Stomach (tissue), 4 donors: ENCODE data around the gene SLC5A5.

Experiments used
- CTCF ChIP-seq, 7 experiments: fragments of 450-650 bp in 4 of 7; fragments of 200-600 bp in 3 of 7; sonication (generic) in 3 of 7; IDR thresholded peaks; one replicate each; pipeline ENCODE4 v1.5.1; 2016 to 2019; ENCODE audit warnings: antibody characterized with exemption in 7 of 7, control low read depth in 2 of 7, mild to moderate bottlenecking in 1 of 7
- POLR2A ChIP-seq, 4 donors: fragments of 450-650 bp; IDR thresholded peaks; one replicate each; pipeline ENCODE4 v1.6.1; 2016; ENCODE audit warnings: antibody characterized with exemption in 4 of 4, control low read depth in 2 of 4, mild to moderate bottlenecking in 1 of 4, moderate library complexity in 1 of 4

DNA sequence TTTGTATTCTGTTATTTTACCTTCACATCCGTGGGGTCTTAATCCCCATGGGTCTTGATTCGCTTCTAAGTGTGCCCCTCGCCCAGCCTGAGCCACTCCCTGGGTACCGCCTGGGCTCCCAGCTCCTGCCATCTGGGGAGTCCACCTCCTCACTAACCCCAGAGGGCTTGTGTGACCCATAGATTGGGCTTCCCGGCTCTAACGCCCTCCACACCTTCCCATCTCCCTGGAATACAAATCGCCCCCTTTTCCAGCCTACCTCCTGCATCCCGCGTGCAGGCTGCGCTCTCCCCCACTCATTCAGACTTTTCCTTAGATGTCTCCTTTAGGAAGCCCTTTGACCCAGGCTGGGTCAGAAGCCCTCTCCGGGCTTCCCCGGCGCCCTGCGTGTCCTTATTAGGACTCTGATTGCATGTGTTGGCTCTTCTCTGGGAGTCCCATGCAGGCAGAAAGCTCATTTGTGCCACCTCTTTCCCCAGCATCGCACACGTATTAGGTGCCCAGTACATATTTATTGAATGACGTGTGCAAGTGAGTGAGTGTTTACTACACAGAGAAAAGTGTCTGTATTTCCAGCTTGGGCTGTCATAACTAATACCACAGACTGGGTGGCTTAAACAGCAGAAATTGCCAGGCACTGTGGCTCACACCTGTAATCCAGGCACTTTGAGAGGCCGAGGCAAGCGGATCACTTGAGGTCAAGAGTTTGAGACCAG, 61.8 kb downstream of the SLC5A5 start:
- TF ChIP-seq CTCF (IDR thresholded peaks at IDR 0.05) (no peak), POLR2A (IDR thresholded peaks at IDR 0.05) (no peak)
